Psoas muscle (tissue), 8 donors: ENCODE data around the gene CPAMD8. TPM values are rescaled to one million over a fixed set of nuclear protein-coding genes. Genes with fewer than 3 reads are reported as not detected.
A peak's percentile ranks its signal among the peaks of the same experiment; 100 is the strongest.
"Not testable (repeated sequence)": the region's sequence is repeated elsewhere in the genome, so short reads cannot be mapped to it uniquely, and the experiment has no call there.

Source experiments
- ATAC-seq, 4 donors: fragments of 200-7000 bp; cut with Tn5 transposase; one replicate each; pipeline ENCODE4 v1.9.1; 2020; ENCODE audit warnings: moderate library complexity in 3 of 4, mild to moderate bottlenecking in 2 of 4
- DNase-seq, 2 donors: peaks; one replicate each; pipeline ENCODE4 v3.0.0-alpha.2; 2020
- H3K27ac ChIP-seq: fragments of 200-600 bp; one replicate; pipeline ENCODE4 v1.8.0; 2022
- H3K27me3 ChIP-seq, 3 donors: fragments of 200-600 bp in 1 of 3; one replicate each; pipeline versions ENCODE4 v1.6.1 to v1.8.0; 2013 to 2022; ENCODE audit warnings: low read length in 2 of 3, mild to moderate bottlenecking in 2 of 3, moderate library complexity in 1 of 3; ENCODE audit not compliant: insufficient read depth in 3 of 3
- H3K36me3 ChIP-seq, 2 donors: fragments of 200-600 bp in 1 of 2; one replicate each; pipeline versions ENCODE4 v1.6.1 to v1.8.0; 2013 to 2022; ENCODE audit warnings: low read depth in 1 of 2, mild to moderate bottlenecking in 1 of 2, moderate library complexity in 1 of 2; ENCODE audit not compliant: insufficient read depth in 1 of 2
- H3K4me1 ChIP-seq: fragments of 200-600 bp; one replicate; pipeline ENCODE4 v1.8.0; 2022
- H3K4me3 ChIP-seq: fragments of 200-600 bp; one replicate; pipeline ENCODE4 v1.8.0; 2022; ENCODE audit warnings: mild to moderate bottlenecking
- H3K9me3 ChIP-seq: fragments of 200-600 bp; one replicate; pipeline ENCODE4 v1.8.0; 2022
- CTCF ChIP-seq: fragments of 200-600 bp; IDR thresholded peaks from one replicate; pipeline ENCODE4 v1.8.0; 2022; ENCODE audit warnings: antibody characterized with exemption
- WGBS, 3 donors: extraction: QIAGEN DNeasy Blood & Tissue Kit; methylation state at CpG; one replicate each; pipeline versions ENCODE4 v1.1.6 to v1.1.7; 2013; 5-methylcytosine and 5-hydroxymethylcytosine counted together
- intact Hi-C, 2 donors: fragments of 100-400 bp; cut with DNase I; formaldehyde crosslinking; loops; one replicate each; pipeline versions ENCODE4 v1.11.0 to v1.14.2; 2022
- polyA plus RNA-seq, 3 donors: library from polyadenylated mRNA; stranded (reverse); fragments of 200-250 nt; gene quantifications; one replicate each; pipeline ENCODE4 v1.2.3, GENCODE V29; 2013
- total RNA-seq, 4 donors: library from RNA; stranded (reverse); fragmentation: NEBNext Ultra II Directional in 2 of 4; extraction: Animal tissue kit (Norgen Biotek cat#: 25700) in 2 of 4; gene quantifications; one replicate each; pipeline versions ENCODE4 v1.2.1 to v1.2.4, GENCODE V29; 2021 to 2023
- donor health status: healthy with polysubstance abuse.
- donor health status: DM: no; HTN: no; CAD: no; lungs with moderate emphysema.
- donor health status: Bipolar disorder and iron deficiency.
- donor health status: healthy.
- donor health status: DM: yes; HTN: yes; CAD: no.
- donor health status: DM: no; HTN: no; CAD: no.
- donor health status: DM: no; HTN: no; CAD: no.
- donor health status: DM: yes; HTN: yes; CAD: no.

CPAMD8 gene
- total and polyA plus RNA-seq, 7 donors = 3.2 to 9.9 (median 8.2) TPM

GRCh38 chr19:16969135-16969534, 57.5 kb downstream of the CPAMD8 start:
- H3K27ac ChIP-seq = no peak overlapping the region
- WGBS, 3 donors = 90 to 96% (median 95%) methylated on average over 1 of the region's 1 CpG
- no peaks in the 10 kb centered on the region for H3K27me3 ChIP-seq
- no peak for DNase-seq
- no peak for ATAC-seq
- H3K4me1 ChIP-seq = no peaks in the 10 kb centered on the region
- H3K4me3 ChIP-seq = no peak overlapping the region
- TF ChIP-seq CTCF = no peak
- H3K9me3 ChIP-seq = peaks cover 9% of the 10 kb centered on the region
- intact Hi-C loops = no loop called here
- no peaks in the 10 kb centered on the region for H3K36me3 ChIP-seq

- H3K36me3 ChIP-seq, H3K4me3 ChIP-seq, H3K9me3 ChIP-seq, intact Hi-C loops, H3K27me3 ChIP-seq, H3K27ac ChIP-seq, ATAC-seq, DNase-seq, H3K4me1 ChIP-seq: not testable (repeated sequence)
- 55 to 69% (median 60%) methylated on average over 19 to 20 of the region's 20 CpGs for WGBS, 3 donors
Observed at GRCh38 chr19:16960996-16961822, 65.4 kb downstream of the CPAMD8 start.

- ATAC-seq, H3K4me1 ChIP-seq, H3K4me3 ChIP-seq, H3K27ac ChIP-seq, DNase-seq, H3K9me3 ChIP-seq, H3K36me3 ChIP-seq, intact Hi-C loops, H3K27me3 ChIP-seq: not testable (repeated sequence)
Observed at GRCh38 chr19:16958277-16958676, 68.3 kb downstream of the CPAMD8 start.

GRCh38 chr19:16957855-16958254, 68.8 kb downstream of the CPAMD8 start:
- H3K36me3 ChIP-seq = no peaks in the 10 kb centered on the region
- peaks cover 0 to 5% (median 0%) of the 10 kb centered on the region in 3 donors for H3K27me3 ChIP-seq
- H3K27ac ChIP-seq = no peak overlapping the region
- H3K4me1 ChIP-seq = peaks cover 4% of the 10 kb centered on the region
- H3K9me3 ChIP-seq = no peaks in the 10 kb centered on the region
- no peak overlapping the region for H3K4me3 ChIP-seq
- ATAC-seq (no peak), DNase-seq (no peak)
- 73 to 86% (median 81%) methylated on average over 4 of the region's 4 CpGs for WGBS, 3 donors
- TF ChIP-seq CTCF = no peak
- intact Hi-C loops = no loop called here

- TF ChIP-seq CTCF = no peak
- DNase-seq (no peak), ATAC-seq (peak in 1 of 4 donors; percentile 24)
- H3K4me1 ChIP-seq = peaks cover 4% of the 10 kb centered on the region
- WGBS, 3 donors = 30 to 36% (median 33%) methylated on average over 9 of the region's 9 CpGs
- peaks cover 0 to 5% (median 0%) of the 10 kb centered on the region in 3 donors for H3K27me3 ChIP-seq
- no peak overlapping the region for H3K4me3 ChIP-seq
- H3K27ac ChIP-seq = no peak overlapping the region
- no peaks in the 10 kb centered on the region for H3K9me3 ChIP-seq
- H3K36me3 ChIP-seq = no peaks in the 10 kb centered on the region
- intact Hi-C loops = no loop called here
Observed at GRCh38 chr19:16957151-16957701, 69.4 kb downstream of the CPAMD8 start.
